CD4-positive, alpha-beta T cell (primary cell): ENCODE measurements around the gene ZDHHC3. TPM values are rescaled to one million over a fixed set of nuclear protein-coding genes. Genes with fewer than 3 reads are reported as not detected.

ENCODE experiments used
- ATAC-seq: fragments of 200-7000 bp; cut with Tn5 transposase; one replicate; pipeline ENCODE4 v1.10.0; 2022; ENCODE audit warnings: mild to moderate bottlenecking; ENCODE audit not compliant: poor library complexity
- CTCF ChIA-PET: fragments of 350-600 bp; sonication (Branson Sonifier 250); formaldehyde crosslinking; loops from one replicate; lab custom pipeline; 2021; ENCODE audit warnings: antibody characterized with exemption, inconsistent platforms; lab: Charles Lee
- POLR2A ChIA-PET: fragments of 350-600 bp; sonication (Branson Sonifier 250); formaldehyde crosslinking; loops from one replicate; lab custom pipeline; 2021; ENCODE audit warnings: antibody characterized with exemption, inconsistent platforms; lab: Charles Lee
- DNase-seq, 14 experiments: peaks; one replicate each; pipeline ENCODE4 v3.0.0-alpha.2; 2013 to 2020; ENCODE audit warnings: mixed read lengths in 2 of 14
- H3K27ac ChIP-seq, 2 donors: one replicate each; pipeline versions ENCODE4 v1.5.1 to v1.7.0; 2013; ENCODE audit warnings: low read length in 2 of 2, low read depth in 1 of 2, mild to moderate bottlenecking in 1 of 2
- H3K27me3 ChIP-seq, 2 experiments: 1 replicate in 1 of 2; 2 replicates in 1 of 2; pipeline versions ENCODE4 v1.6.1 to v1.7.0; 2013; ENCODE audit warnings: low read length in 2 of 2, control low read depth in 1 of 2, mild to moderate bottlenecking in 1 of 2, moderate library complexity in 1 of 2; ENCODE audit not compliant: insufficient read depth in 2 of 2, control insufficient read depth in 1 of 2
- H3K36me3 ChIP-seq: one replicate; pipeline ENCODE4 v1.6.1; 2013; ENCODE audit warnings: low read length, control low read depth; ENCODE audit not compliant: insufficient read depth
- H3K4me1 ChIP-seq: one replicate; pipeline ENCODE4 v1.6.1; 2013; ENCODE audit warnings: low read length, control low read depth; ENCODE audit not compliant: insufficient read depth
- H3K4me3 ChIP-seq: one replicate; pipeline ENCODE4 v1.5.1; 2013; ENCODE audit warnings: mild to moderate bottlenecking, low read length, moderate library complexity
- H3K9me3 ChIP-seq, 2 experiments: 1 replicate in 1 of 2; 2 replicates in 1 of 2; pipeline versions ENCODE4 v1.6.1 to v1.7.0; 2013; ENCODE audit warnings: low read length in 2 of 2, mild to moderate bottlenecking in 2 of 2, control low read depth in 1 of 2, moderate library complexity in 1 of 2; ENCODE audit not compliant: control insufficient read depth in 1 of 2, insufficient read depth in 1 of 2
- H3K27ac Mint-ChIP-seq: one replicate; pipeline ENCODE4 v1.8.0; 2020; ENCODE audit warnings: mixed read lengths
- H3K27me3 Mint-ChIP-seq: one replicate; pipeline ENCODE4 v1.8.0; 2021; ENCODE audit warnings: mixed read lengths
- H3K36me3 Mint-ChIP-seq: one replicate; pipeline ENCODE4 v1.8.0; 2021; ENCODE audit warnings: low read depth, mixed read lengths
- H3K4me1 Mint-ChIP-seq: one replicate; pipeline ENCODE4 v1.8.0; 2021; ENCODE audit warnings: low read depth, mixed read lengths
- H3K4me3 Mint-ChIP-seq: one replicate; pipeline ENCODE4 v1.8.0; 2020; ENCODE audit warnings: mild to moderate bottlenecking, mixed read lengths
- H3K9me3 Mint-ChIP-seq: one replicate; pipeline ENCODE4 v1.8.0; 2020; ENCODE audit warnings: mixed read lengths
- CTCF ChIP-seq: fragments of 200-600 bp; IDR thresholded peaks from one replicate; pipeline ENCODE4 v1.8.0; 2022; ENCODE audit warnings: antibody characterized with exemption, mild to moderate bottlenecking
- intact Hi-C, 2 experiments: fragments of 100-400 bp; cut with DNase I in 1 of 2; cut with micrococcal nuclease in 1 of 2; formaldehyde crosslinking; loops; one replicate each; pipeline versions ENCODE4 v1.15.1 to v1.9.0; 2023 to 2025; cut with DNase I, micrococcal nuclease
- total RNA-seq, 174 experiments: library from RNA in 2 of 174; stranded (reverse) in 2 of 174; gene quantifications; one replicate each; pipeline ENCODE4 v1.2.3 and lab custom pipeline; 2021 to 2026

Gene ZDHHC3
- total RNA-seq, 2 experiments from 2014 or later: 34.4 to 34.6 TPM

- no peaks in the 10 kb centered on the region for H3K4me1 Mint-ChIP-seq
- Histone ChIP-seq H3K4me3 (no peak overlapping the region), H3K9me3 (peaks cover 0 to 12% of the 10 kb centered on the region in 2 experiments), H3K36me3 (no peaks in the 10 kb centered on the region), H3K27me3 (peaks cover 8 to 11% of the 10 kb centered on the region in 2 experiments), H3K27ac (no peak overlapping the region), H3K4me1 (no peaks in the 10 kb centered on the region)
- peaks cover 37% of the 10 kb centered on the region for H3K27me3 Mint-ChIP-seq
- peaks cover 2% of the 10 kb centered on the region for H3K9me3 Mint-ChIP-seq
- CTCF ChIA-PET: no interaction called here
- ATAC-seq (no peak), DNase-seq (no peak)
- no peak for TF ChIP-seq CTCF
- no peak overlapping the region for H3K4me3 Mint-ChIP-seq
- POLR2A ChIA-PET: no interaction called here
- H3K27ac Mint-ChIP-seq: no peak overlapping the region
- intact Hi-C loops: no loop called here
- H3K36me3 Mint-ChIP-seq: no peaks in the 10 kb centered on the region
These were observed 65.3 kb downstream of the ZDHHC3 start for GRCh38 chr3:44910693-44911092.

- intact Hi-C loops: no loop called here
- no peaks in the 10 kb centered on the region for H3K4me1 Mint-ChIP-seq
- TF ChIP-seq CTCF: no peak
- H3K36me3 Mint-ChIP-seq: no peaks in the 10 kb centered on the region
- no peaks in the 10 kb centered on the region for H3K36me3 ChIP-seq
- CTCF ChIA-PET: no interaction called here
- H3K27me3 Mint-ChIP-seq: peaks cover 37% of the 10 kb centered on the region
- no peak for DNase-seq
- POLR2A ChIA-PET: no interaction called here
- H3K9me3 Mint-ChIP-seq: peaks cover 2% of the 10 kb centered on the region
- no peak overlapping the region for H3K27ac Mint-ChIP-seq
- H3K27me3 ChIP-seq: peaks cover 8 to 11% of the 10 kb centered on the region in 2 experiments
- no peak overlapping the region for H3K4me3 Mint-ChIP-seq
- no peak overlapping the region for H3K4me3 ChIP-seq
- H3K27ac ChIP-seq: no peak overlapping the region
- ATAC-seq: no peak
- peaks cover 0 to 12% of the 10 kb centered on the region in 2 experiments for H3K9me3 ChIP-seq
- H3K4me1 ChIP-seq: no peaks in the 10 kb centered on the region
These were observed 66.9 kb downstream of the ZDHHC3 start for GRCh38 chr3:44909063-44909462.

GRCh38 chr3:44907612-44908011 lies 68.4 kb downstream of the ZDHHC3 start:
- intact Hi-C loops: no loop called here
- Mint-ChIP-seq H3K4me1 (no peaks in the 10 kb centered on the region), H3K27me3 (peaks cover 37% of the 10 kb centered on the region), H3K9me3 (peaks cover 2% of the 10 kb centered on the region), H3K36me3 (no peaks in the 10 kb centered on the region), H3K4me3 (no peak overlapping the region), H3K27ac (no peak overlapping the region)
- ChIA-PET POLR2A (no interaction called here), CTCF (no interaction called here)
- no peak for DNase-seq
- H3K36me3 ChIP-seq: no peaks in the 10 kb centered on the region
- H3K4me1 ChIP-seq: no peaks in the 10 kb centered on the region
- ATAC-seq: no peak
- H3K27me3 ChIP-seq: peaks cover 8 to 11% of the 10 kb centered on the region in 2 experiments
- TF ChIP-seq CTCF: no peak
- no peak overlapping the region for H3K4me3 ChIP-seq
- H3K27ac ChIP-seq: no peak overlapping the region
- H3K9me3 ChIP-seq: peaks cover 0 to 12% of the 10 kb centered on the region in 2 experiments
